A673 (cell line): ENCODE data around the gene GRAP2. TPM values are rescaled to one million over a fixed set of nuclear protein-coding genes. Genes with fewer than 3 reads are reported as not detected.

Experiments
- BruUV-seq: library from RNA; stranded (reverse); fragments of 400-500 nt; replicated peaks from 2 replicates; lab custom pipeline; 2021; lab: Mats Ljungman, UMichigan
- CTCF ChIA-PET: fragments of 300-600 bp; sonication (Branson Sonifier 250); formaldehyde crosslinking; loops from one replicate; lab custom pipeline; 2022; ENCODE audit warnings: antibody characterized with exemption; lab: Charles Lee
- POLR2A ChIA-PET: fragments of 300-600 bp; sonication (Branson Sonifier 250); formaldehyde crosslinking; loops from one replicate; lab custom pipeline; 2022; ENCODE audit warnings: antibody characterized with exemption; ENCODE audit not compliant: low non-redundant PET; lab: Charles Lee
- DNase-seq: peaks from one replicate; pipeline ENCODE4 v3.0.0-alpha.2; 2015; ENCODE audit warnings: low spot score
- H3K27ac ChIP-seq: fragments of 200-600 bp; sonication (generic); 2 replicates; pipeline ENCODE4 v1.5.1; 2016; ENCODE audit warnings: mixed run types, low read depth, mild to moderate bottlenecking, mixed read lengths, antibody characterized with exemption, low read length; ENCODE audit not compliant: poor library complexity, severe bottlenecking
- H3K27me3 ChIP-seq: fragments of 200-600 bp; sonication (generic); replicated peaks from 2 replicates; pipeline ENCODE4 v1.6.1; 2017; ENCODE audit warnings: mixed run types, low read depth, mild to moderate bottlenecking, mixed read lengths, antibody characterized with exemption, low read length; ENCODE audit not compliant: insufficient read depth, poor library complexity
- H3K36me3 ChIP-seq: fragments of 200-600 bp; sonication (generic); 2 replicates; pipeline ENCODE4 v1.6.1; 2016; ENCODE audit warnings: mixed run types, mild to moderate bottlenecking, mixed read lengths, antibody characterized with exemption, low read length; ENCODE audit not compliant: insufficient read depth, poor library complexity, severe bottlenecking
- H3K4me1 ChIP-seq: fragments of 200-600 bp; sonication (generic); 2 replicates; pipeline ENCODE4 v1.6.1; 2017; ENCODE audit warnings: mixed run types, mild to moderate bottlenecking, mixed read lengths, antibody characterized with exemption, low read length; ENCODE audit not compliant: insufficient read depth, poor library complexity, severe bottlenecking
- H3K4me3 ChIP-seq: fragments of 200-600 bp; sonication (generic); 2 replicates; pipeline ENCODE4 v1.5.1; 2016; ENCODE audit warnings: low read depth, mixed run types, mild to moderate bottlenecking, mixed read lengths, low read length; ENCODE audit not compliant: poor library complexity, severe bottlenecking
- H3K9me3 ChIP-seq: fragments of 200-600 bp; sonication (generic); 2 replicates; pipeline ENCODE4 v1.6.1; 2016; ENCODE audit warnings: mixed run types, low read depth, mild to moderate bottlenecking, mixed read lengths, antibody characterized with exemption, low read length; ENCODE audit not compliant: poor library complexity, severe bottlenecking
- CTCF ChIP-seq: fragments of 300-800, 200-600 bp; sonication (generic); conservative IDR thresholded peaks from 2 replicates; pipeline ENCODE4 v1.5.1; 2017; ENCODE audit warnings: low read depth, mild to moderate bottlenecking, antibody characterized with exemption, low read length, moderate library complexity, mixed read lengths
- EZH2 ChIP-seq: fragments of 200-600 bp; sonication (generic); IDR thresholded peaks from 2 replicates; pipeline ENCODE4 v1.6.1; 2017; ENCODE audit warnings: borderline replicate concordance, low read depth, mild to moderate bottlenecking, mixed read lengths, antibody characterized with exemption, low read length; ENCODE audit not compliant: poor library complexity, severe bottlenecking
- intact Hi-C: fragments of 100-400 bp; cut with micrococcal nuclease; formaldehyde crosslinking; loops from one replicate; pipeline ENCODE4 v1.10.0; 2022; ENCODE audit not compliant: unreplicated experiment
- total RNA-seq: library from RNA; stranded (reverse); gene quantifications from 2 replicates; pipeline ENCODE4 v1.2.3, GENCODE V29; 2021

Gene GRAP2
- total RNA-seq, 1 experiment from 2014 or later, result not detected

GRCh38 chr22:39983346-39983745 is 82.5 kb downstream of the GRAP2 start:
- BruUV-seq, result no TSS peak
- no peak overlapping the region for H3K4me3 ChIP-seq
- no peaks in the 10 kb centered on the region for H3K9me3 ChIP-seq
- intact Hi-C loops, result no loop called here
- ChIA-PET CTCF (no interaction called here), POLR2A (no interaction called here)
- no peaks in the 10 kb centered on the region for H3K4me1 ChIP-seq
- peaks cover 19% of the 10 kb centered on the region for H3K27me3 ChIP-seq
- no peak overlapping the region for H3K27ac ChIP-seq
- DNase-seq, result no peak
- TF ChIP-seq EZH2 (no peak), CTCF (no peak)
- H3K36me3 ChIP-seq, result no peaks in the 10 kb centered on the region

- intact Hi-C loops, result no loop called here
- no peak for DNase-seq
These were observed 83.1 kb downstream of the GRAP2 start for GRCh38 chr22:39984006-39984405.

GRCh38 chr22:39984746-39985145 is 83.9 kb downstream of the GRAP2 start:
- intact Hi-C loops, result no loop called here
- Histone ChIP-seq H3K27me3 (peaks cover 9% of the 10 kb centered on the region), H3K4me3 (no peak overlapping the region), H3K9me3 (no peaks in the 10 kb centered on the region), H3K27ac (no peak overlapping the region), H3K4me1 (no peaks in the 10 kb centered on the region), H3K36me3 (no peaks in the 10 kb centered on the region)
- TF ChIP-seq CTCF, result no peak
- no peak for TF ChIP-seq EZH2
- BruUV-seq, result no TSS peak
- ChIA-PET POLR2A (no interaction called here), CTCF (no interaction called here)
- DNase-seq, result no peak

More at GRCh38 chr22:39984006-39984405, 83.1 kb downstream of the GRAP2 start:
- no TSS peak for BruUV-seq
- Histone ChIP-seq H3K36me3 (no peaks in the 10 kb centered on the region), H3K27ac (no peak overlapping the region), H3K4me1 (no peaks in the 10 kb centered on the region), H3K9me3 (no peaks in the 10 kb centered on the region), H3K27me3 (peaks cover 16% of the 10 kb centered on the region), H3K4me3 (no peak overlapping the region)
- TF ChIP-seq EZH2, result no peak
- TF ChIP-seq CTCF, result no peak
- ChIA-PET POLR2A (no interaction called here), CTCF (no interaction called here)
